Pancreas (tissue), 10 donors: Measurements from ENCODE around the gene TTC33. TPM values are rescaled to one million over a fixed set of nuclear protein-coding genes. Genes with fewer than 3 reads are reported as not detected.

Source experiments
- ATAC-seq, 4 donors: fragments of 200-7000 bp; cut with Tn5 transposase; one replicate each; pipeline versions ENCODE4 v1.8.0 to v1.9.1; 2020; ENCODE audit warnings: mild to moderate bottlenecking in 4 of 4, moderate library complexity in 4 of 4
- DNase-seq, 6 donors: peaks; one replicate each; pipeline ENCODE4 v3.0.0-alpha.2; 2020
- FAIRE-seq: peaks from 2 replicates; lab custom pipeline; 2012; peaks lifted over from hg19 to GRCh38; lab: Jason Lieb, UNC
- H3K27ac ChIP-seq, 4 donors: fragments of 200-600 bp; sonication (generic); 1 replicate in 3 of 4; 2 replicates in 1 of 4; pipeline versions ENCODE4 v1.5.0 to v1.8.0; 2020
- H3K27me3 ChIP-seq, 4 donors: fragments of 200-600 bp; one replicate each; pipeline ENCODE4 v1.8.0; 2021
- H3K36me3 ChIP-seq, 3 donors: fragments of 200-600 bp; sonication (generic) in 1 of 3; one replicate each; pipeline versions ENCODE4 v1.5.0 to v1.8.0; 2020 to 2021
- H3K4me1 ChIP-seq, 3 donors: fragments of 200-600 bp; one replicate each; pipeline ENCODE4 v1.8.0; 2021
- H3K4me3 ChIP-seq, 4 donors: fragments of 200-600 bp; sonication (generic) in 2 of 4; one replicate each; pipeline versions ENCODE4 v1.5.0 to v1.8.0; 2020 to 2021
- H3K9me3 ChIP-seq, 4 donors: fragments of 200-600 bp; one replicate each; pipeline ENCODE4 v1.8.0; 2021
- CTCF ChIP-seq, 4 donors: fragments of 200-600 bp; sonication (generic) in 3 of 4; IDR thresholded peaks; one replicate each; pipeline versions ENCODE4 v1.5.0 to v1.8.0; 2021; ENCODE audit warnings: antibody characterized with exemption in 4 of 4
- WGBS, 2 donors: extraction: QIAGEN DNeasy Blood & Tissue Kit; methylation state at CpG; one replicate each; pipeline ENCODE4 v1.1.7; 2013; 5-methylcytosine and 5-hydroxymethylcytosine counted together
- intact Hi-C, 3 donors: fragments of 100-400 bp; cut with DNase I; formaldehyde crosslinking; loops; one replicate each; pipeline versions ENCODE4 v1.11.1 to v1.14.2; 2022
- polyA plus RNA-seq, 2 donors: library from polyadenylated mRNA; stranded (reverse); fragments of 200-250 nt; gene quantifications; one replicate each; pipeline ENCODE4 v1.2.3, GENCODE V29; 2013
- total RNA-seq, 6 donors: library from RNA; stranded (reverse); fragmentation: NEBNext Ultra II Directional in 4 of 6; extraction: Animal tissue kit (Norgen Biotek cat#: 25700) in 4 of 6; gene quantifications; one replicate each; pipeline versions ENCODE4 v1.2.1 to v1.2.4, GENCODE V29; 2021 to 2023
- donor health status: healthy with polysubstance abuse.
- donor health status: DM: no; HTN: no; CAD: no; lungs with moderate emphysema.
- donor health status: DM: no; HTN: no; CAD: no.
- donor health status: control.
- donor health status: control.
- donor health status: Bipolar disorder and iron deficiency.
- donor health status: DM: yes; HTN: yes; CAD: no.
- donor health status: DM: no; HTN: no; CAD: no.
- donor health status: DM: no; HTN: no; CAD: no.
- donor health status: DM: yes; HTN: yes; CAD: no.

The TTC33 gene
- total and polyA plus RNA-seq, 8 donors = 3.0 to 8.7 (median 5.5) TPM

DNA sequence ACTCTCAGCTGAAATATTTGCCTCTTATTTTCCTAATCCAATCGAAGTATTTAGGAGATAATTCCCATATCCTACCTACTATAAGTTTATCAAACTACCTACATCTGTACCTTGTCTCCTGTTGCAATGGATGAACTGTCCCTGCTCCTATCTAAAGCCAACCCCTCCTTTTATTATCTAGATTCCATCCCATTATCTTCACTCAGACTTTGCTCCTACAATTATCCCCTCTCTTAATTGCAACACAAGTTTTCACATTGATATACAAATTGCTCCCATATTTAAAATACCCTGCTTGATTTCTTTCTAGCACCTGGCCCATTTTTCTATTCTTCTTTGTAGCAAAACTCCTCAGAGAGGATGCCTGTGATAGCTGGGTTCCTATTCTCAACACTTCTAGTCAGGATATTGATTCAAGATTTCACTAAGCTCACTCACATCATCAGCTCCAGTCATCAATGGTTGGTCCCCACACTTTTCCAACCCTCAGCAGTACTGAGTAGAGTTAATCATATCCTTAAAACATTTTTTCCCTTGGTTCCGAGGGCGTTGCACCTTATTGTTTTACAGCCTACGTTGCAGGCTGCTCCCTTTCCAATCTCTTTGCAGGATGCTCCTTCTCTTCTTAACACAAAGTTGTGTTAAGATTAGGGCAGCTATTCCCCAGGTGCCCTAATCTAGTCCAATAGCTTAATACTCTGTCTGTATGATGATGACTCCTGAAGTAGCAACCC is 253.9 kb downstream of the TTC33 start:
- FAIRE-seq (no peak), ATAC-seq (no peak), DNase-seq (no peak)
- Histone ChIP-seq H3K27me3 (no peaks in the 10 kb centered on the region), H3K4me1 (no peaks in the 10 kb centered on the region), H3K4me3 (no peak overlapping the region), H3K9me3 (no peaks in the 10 kb centered on the region), H3K36me3 (no peaks in the 10 kb centered on the region), H3K27ac (no peak overlapping the region)
- TF ChIP-seq CTCF (IDR thresholded peaks at IDR 0.05) = no peak
- intact Hi-C loops = no loop called here
- 79 to 82% methylated on average over 4 of the region's 4 CpGs for WGBS, 2 donors

GRCh38 chr5:40499518-40500273 is 256.1 kb downstream of the TTC33 start:
- ATAC-seq (no peak), DNase-seq (no peak), FAIRE-seq (no peak)
- WGBS, 2 donors = 83 to 87% methylated on average over 3 of the region's 3 CpGs
- Histone ChIP-seq H3K4me1 (no peaks in the 10 kb centered on the region), H3K27me3 (no peaks in the 10 kb centered on the region), H3K27ac (no peak overlapping the region), H3K9me3 (no peaks in the 10 kb centered on the region), H3K4me3 (no peak overlapping the region), H3K36me3 (no peaks in the 10 kb centered on the region)
- intact Hi-C loops = no loop called here
- no peak for TF ChIP-seq CTCF (IDR thresholded peaks at IDR 0.05)

- Histone ChIP-seq H3K9me3 (no peaks in the 10 kb centered on the region), H3K27me3 (no peaks in the 10 kb centered on the region), H3K4me1 (no peaks in the 10 kb centered on the region), H3K4me3 (no peak overlapping the region), H3K27ac (no peak overlapping the region), H3K36me3 (no peaks in the 10 kb centered on the region)
- ATAC-seq = no peak
- no peak for FAIRE-seq
- 82 to 88% methylated on average over 2 of the region's 2 CpGs for WGBS, 2 donors
- intact Hi-C loops = no loop called here
- DNase-seq = no peak
- TF ChIP-seq CTCF (IDR thresholded peaks at IDR 0.05) = no peak
Measured at GRCh38 chr5:40499007-40499406, 256.8 kb downstream of the TTC33 start.

DNA sequence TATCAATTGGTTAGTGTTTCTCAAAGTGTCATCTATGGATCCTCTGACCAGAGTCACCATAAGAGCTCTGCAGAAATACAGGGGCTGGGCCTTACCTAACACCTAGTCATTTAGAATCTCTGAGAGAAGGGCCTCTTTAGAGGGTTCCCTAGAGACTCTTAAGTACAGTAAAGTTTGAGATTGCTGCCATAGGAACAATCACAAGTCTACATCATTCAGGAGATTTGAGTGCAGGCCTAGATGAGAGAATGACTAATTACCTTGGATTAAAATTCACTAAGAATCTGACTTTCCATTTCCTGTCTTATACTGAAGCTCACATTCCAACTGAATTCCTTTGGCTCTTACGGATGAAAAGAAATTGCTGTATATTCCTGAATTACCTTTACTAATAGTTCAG is 258.2 kb downstream of the TTC33 start:
- no peak for ATAC-seq
- H3K36me3 ChIP-seq = no peaks in the 10 kb centered on the region
- 82 to 87% methylated on average over 1 of the region's 1 CpG for WGBS, 2 donors

More for the DNA sequence above, 258.2 kb downstream of the TTC33 start:
- no peak for DNase-seq
- no peak for FAIRE-seq
- H3K4me3 ChIP-seq = no peak overlapping the region
- H3K4me1 ChIP-seq = no peaks in the 10 kb centered on the region
- H3K27ac ChIP-seq = no peak overlapping the region
- intact Hi-C loops = no loop called here
- no peak for TF ChIP-seq CTCF (IDR thresholded peaks at IDR 0.05)
- H3K9me3 ChIP-seq = no peaks in the 10 kb centered on the region
- H3K27me3 ChIP-seq = no peaks in the 10 kb centered on the region
